Ovary (tissue), 9 donors: ENCODE results near the gene MON1B. TPM values are rescaled to one million over a fixed set of nuclear protein-coding genes. Genes with fewer than 3 reads are reported as not detected.

ENCODE experiments used
- DNase-seq, 5 donors: peaks; one replicate each; pipeline ENCODE4 v3.0.0-alpha.2; 2019 to 2020
- H3K27ac ChIP-seq, 2 donors: fragments of 200-600 bp; one replicate each; pipeline versions ENCODE4 v1.5.1 to v1.8.0; 2019 to 2022
- H3K27me3 ChIP-seq: fragments of 200-600 bp; one replicate; pipeline ENCODE4 v1.8.0; 2022
- H3K36me3 ChIP-seq: fragments of 200-600 bp; sonication (generic); one replicate; pipeline ENCODE4 v1.5.1; 2019
- H3K4me1 ChIP-seq: one replicate; pipeline ENCODE4 v1.8.1; 2013; ENCODE audit warnings: mild to moderate bottlenecking, moderate library complexity; ENCODE audit not compliant: insufficient read depth
- H3K4me3 ChIP-seq: fragments of 200-600 bp; sonication (generic); one replicate; pipeline ENCODE4 v1.5.1; 2017
- H3K9me3 ChIP-seq, 2 donors: fragments of 200-600 bp in 1 of 2; sonication (generic) in 1 of 2; one replicate each; pipeline versions ENCODE4 v1.5.1 to v1.8.1; 2013 to 2019; ENCODE audit warnings: mild to moderate bottlenecking in 1 of 2, moderate library complexity in 1 of 2
- EP300 ChIP-seq: sonication (generic); formaldehyde crosslinking; IDR thresholded peaks from one replicate; pipeline ENCODE4 v1.6.1; 2017; ENCODE audit warnings: antibody characterized with exemption
- POLR2A ChIP-seq: fragments of 450-650 bp; IDR thresholded peaks from one replicate; pipeline ENCODE4 v1.6.1; 2017; ENCODE audit warnings: antibody characterized with exemption, mild to moderate bottlenecking, moderate library complexity
- WGBS, 3 donors: extraction: QIAGEN DNeasy Blood & Tissue Kit in 1 of 3; methylation state at CpG; one replicate each; pipeline versions ENCODE4 v1.1.5 to v1.1.7; 2013 to 2017; 5-methylcytosine and 5-hydroxymethylcytosine counted together
- intact Hi-C, 4 donors: fragments of 100-400 bp; cut with DNase I; formaldehyde crosslinking; loops; one replicate each; pipeline versions ENCODE4 v1.11.0 to v1.15.1; 2022 to 2023
- polyA plus RNA-seq, 2 donors: library from polyadenylated mRNA; stranded (reverse); fragments of 200-250 nt in 1 of 2; fragments of 350-450 nt in 1 of 2; fragmentation: Illumina TruSeq in 1 of 2; extraction: RNeasy Lipid Tissue Mini Kit (QIAGEN cat#74804) in 1 of 2; gene quantifications; one replicate each; pipeline ENCODE4 v1.2.3, GENCODE V29; 2013 to 2014
- total RNA-seq, 7 donors: library from RNA; depleted of rRNA in 2 of 7; stranded (reverse); fragments of >200 nt in 2 of 7; fragmentation: NEBNext Ultra II Directional in 3 of 7; extraction: Animal tissue kit (Norgen Biotek cat#: 25700) in 3 of 7; gene quantifications; one replicate each; pipeline versions ENCODE4 v1.1.0 to v1.2.4, GENCODE V29; 2016 to 2023
- TF ChIP-seq, protein P1 (sequence below), 3 donors: fragments of 450-650 bp in 2 of 3; fragments of 200-600 bp in 1 of 3; IDR thresholded peaks; one replicate each; pipeline versions ENCODE4 v1.5.1 to v1.8.0; 2016 to 2022; ENCODE audit warnings: antibody characterized with exemption in 3 of 3, mild to moderate bottlenecking in 1 of 3
- donor health status: DM: no; HTN: no; CAD: no; lungs with moderate emphysema.
- donor health status: DM: no; HTN: no; CAD: no.
- donor health status: Bipolar disorder and iron deficiency.
- donor health status: DM: yes; HTN: yes; CAD: no.
- donor health status: DM: no; HTN: no; CAD: no.
- donor health status: DM: yes; HTN: yes; CAD: no.

The MON1B gene
- total and polyA plus RNA-seq, 9 donors = 11.8 to 42.1 (median 24.5) TPM

DNA sequence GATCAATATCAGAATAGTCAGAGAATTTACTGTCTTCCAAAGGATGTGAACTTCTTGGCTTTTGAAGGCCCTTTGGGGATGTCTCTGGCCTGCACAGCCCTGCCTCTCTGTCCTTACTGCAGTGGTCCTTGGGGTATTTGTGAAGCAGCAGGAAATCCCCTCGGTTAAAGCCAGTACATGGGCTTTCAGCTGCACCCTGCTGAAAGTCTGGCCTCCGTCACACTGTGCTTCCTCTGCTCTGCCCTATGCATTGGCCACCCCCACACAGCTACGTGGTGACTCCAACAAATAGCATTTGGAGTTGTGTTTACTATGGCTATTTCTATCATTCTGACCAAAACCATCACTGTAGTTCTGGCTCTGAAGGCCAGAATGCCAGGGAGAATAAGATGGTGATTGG, 29.4 kb downstream of the MON1B start:
- Histone ChIP-seq H3K27ac (no peak overlapping the region), H3K36me3 (no peaks in the 10 kb centered on the region), H3K9me3 (no peaks in the 10 kb centered on the region), H3K27me3 (no peaks in the 10 kb centered on the region), H3K4me1 (peaks cover 2% of the 10 kb centered on the region), H3K4me3 (no peak overlapping the region)
- no peak for DNase-seq
- intact Hi-C loops = no loop called here
- WGBS, 3 donors = 47 to 68% (median 54%) methylated on average over 3 of the region's 3 CpGs
- TF ChIP-seq EP300 (no peak), POLR2A (no peak)
- TF ChIP-seq, protein P1, sequence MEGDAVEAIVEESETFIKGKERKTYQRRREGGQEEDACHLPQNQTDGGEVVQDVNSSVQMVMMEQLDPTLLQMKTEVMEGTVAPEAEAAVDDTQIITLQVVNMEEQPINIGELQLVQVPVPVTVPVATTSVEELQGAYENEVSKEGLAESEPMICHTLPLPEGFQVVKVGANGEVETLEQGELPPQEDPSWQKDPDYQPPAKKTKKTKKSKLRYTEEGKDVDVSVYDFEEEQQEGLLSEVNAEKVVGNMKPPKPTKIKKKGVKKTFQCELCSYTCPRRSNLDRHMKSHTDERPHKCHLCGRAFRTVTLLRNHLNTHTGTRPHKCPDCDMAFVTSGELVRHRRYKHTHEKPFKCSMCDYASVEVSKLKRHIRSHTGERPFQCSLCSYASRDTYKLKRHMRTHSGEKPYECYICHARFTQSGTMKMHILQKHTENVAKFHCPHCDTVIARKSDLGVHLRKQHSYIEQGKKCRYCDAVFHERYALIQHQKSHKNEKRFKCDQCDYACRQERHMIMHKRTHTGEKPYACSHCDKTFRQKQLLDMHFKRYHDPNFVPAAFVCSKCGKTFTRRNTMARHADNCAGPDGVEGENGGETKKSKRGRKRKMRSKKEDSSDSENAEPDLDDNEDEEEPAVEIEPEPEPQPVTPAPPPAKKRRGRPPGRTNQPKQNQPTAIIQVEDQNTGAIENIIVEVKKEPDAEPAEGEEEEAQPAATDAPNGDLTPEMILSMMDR (IDR thresholded peaks at IDR 0.05) = no peak

DNA sequence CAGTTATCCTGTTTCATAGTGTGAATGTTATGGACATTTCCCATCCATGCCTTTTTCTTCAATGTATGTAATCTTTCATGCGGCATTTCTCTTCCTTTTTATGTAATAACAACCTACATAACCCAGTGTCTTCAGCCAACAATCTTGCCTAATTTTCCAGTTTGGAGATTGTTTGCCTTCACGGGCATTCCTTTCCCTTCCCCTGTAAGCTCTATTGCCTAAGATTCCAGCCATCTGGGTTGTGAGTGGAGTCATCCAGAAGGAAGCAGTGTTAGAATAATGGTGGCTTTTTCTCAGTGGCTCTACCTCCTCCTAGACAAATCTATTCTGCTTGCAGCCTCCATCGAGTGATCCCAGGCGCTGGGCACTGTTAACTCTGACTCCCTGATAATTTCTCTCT, 30.5 kb downstream of the MON1B start:
- peaks cover 2% of the 10 kb centered on the region for H3K4me1 ChIP-seq
- H3K4me3 ChIP-seq = no peak overlapping the region
- no peaks in the 10 kb centered on the region for H3K9me3 ChIP-seq
- H3K27ac ChIP-seq = no peak overlapping the region
- intact Hi-C loops = no loop called here
- TF ChIP-seq POLR2A = no peak
- TF ChIP-seq, protein P1 (IDR thresholded peaks at IDR 0.05) = no peak
- TF ChIP-seq EP300 = no peak
- no peak for DNase-seq
- H3K27me3 ChIP-seq = no peaks in the 10 kb centered on the region
- no peaks in the 10 kb centered on the region for H3K36me3 ChIP-seq
- WGBS, 3 donors = 69 to 84% (median 83%) methylated on average over 4 of the region's 4 CpGs

DNA sequence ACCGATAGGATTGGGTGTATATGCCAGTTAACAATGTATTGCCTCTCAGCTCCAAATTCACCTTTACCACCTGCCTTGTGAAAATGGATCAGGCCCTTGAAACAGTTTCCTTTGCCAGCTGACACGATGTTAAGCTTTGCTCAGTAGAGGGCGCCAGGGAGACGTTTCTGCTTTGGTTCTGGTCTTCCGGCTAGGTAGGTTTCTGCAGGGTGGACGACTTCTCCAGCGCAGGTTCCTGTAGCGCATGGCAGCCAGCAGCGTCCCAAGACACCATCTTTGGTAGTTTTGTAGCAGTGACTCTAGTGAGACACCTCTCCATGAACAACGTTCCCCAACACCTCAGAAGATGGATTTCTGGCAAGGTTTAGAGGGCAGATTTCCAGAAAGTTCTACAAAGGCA, 32.2 kb downstream of the MON1B start:
- TF ChIP-seq, protein P1 (IDR thresholded peaks at IDR 0.05) = no peak
- no peak for TF ChIP-seq POLR2A
- TF ChIP-seq EP300 = no peak
- Histone ChIP-seq H3K36me3 (no peaks in the 10 kb centered on the region), H3K27ac (no peak overlapping the region), H3K4me3 (no peak overlapping the region), H3K27me3 (no peaks in the 10 kb centered on the region), H3K9me3 (no peaks in the 10 kb centered on the region), H3K4me1 (peaks cover 2% of the 10 kb centered on the region)
- no peak for DNase-seq
- intact Hi-C loops = no loop called here
- WGBS, 3 donors = 57 to 64% (median 60%) methylated on average over 10 of the region's 10 CpGs

DNA sequence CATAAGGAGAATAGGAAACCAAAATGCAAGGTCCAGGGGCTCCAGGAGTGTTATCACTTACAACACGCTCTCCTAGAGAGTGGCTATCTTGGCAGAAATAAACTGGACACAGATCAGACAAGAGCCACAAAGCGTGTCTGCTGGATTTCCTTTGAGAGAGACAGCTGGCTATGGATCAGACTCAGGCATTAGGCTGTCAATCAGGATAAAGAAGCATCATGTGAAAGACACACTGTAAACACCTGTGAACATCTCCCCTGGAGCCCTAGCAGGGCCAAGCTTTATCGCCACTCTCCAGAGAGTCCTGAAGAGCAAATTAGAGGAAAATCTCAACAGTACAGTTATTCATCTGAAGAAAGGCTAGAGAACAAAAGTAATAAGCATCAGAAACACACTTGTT, 34.2 kb downstream of the MON1B start:
- DNase-seq = no peak
- Histone ChIP-seq H3K36me3 (no peaks in the 10 kb centered on the region), H3K9me3 (no peaks in the 10 kb centered on the region), H3K27ac (no peak overlapping the region), H3K4me1 (peaks cover 2% of the 10 kb centered on the region), H3K4me3 (no peak overlapping the region), H3K27me3 (no peaks in the 10 kb centered on the region)
- intact Hi-C loops = no loop called here
- WGBS, 3 donors = 87 to 92% (median 90%) methylated on average over 3 of the region's 3 CpGs
- TF ChIP-seq POLR2A (no peak), EP300 (no peak)
- TF ChIP-seq, protein P1 (IDR thresholded peaks at IDR 0.05) = no peak

DNA sequence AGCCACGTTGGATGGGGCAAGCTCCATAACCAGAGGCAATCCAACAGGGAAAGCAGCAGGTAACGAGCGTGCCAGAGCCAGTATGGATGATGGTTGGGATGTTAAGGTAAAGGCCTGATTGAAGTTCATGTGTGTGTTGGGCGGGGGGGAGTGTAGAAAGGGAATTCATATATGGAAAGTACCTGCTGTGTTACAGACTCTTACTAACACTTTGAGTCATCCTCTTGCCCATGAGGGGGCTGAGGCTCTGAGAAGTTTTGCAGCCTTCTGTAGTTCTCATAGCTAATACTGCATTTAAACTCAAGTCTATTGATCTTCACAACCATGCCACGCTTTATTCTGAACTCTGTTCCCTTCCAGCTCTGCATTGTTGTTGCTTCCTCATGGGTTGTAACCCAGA, 36.8 kb downstream of the MON1B start:
- Histone ChIP-seq H3K9me3 (no peaks in the 10 kb centered on the region), H3K36me3 (no peaks in the 10 kb centered on the region), H3K27me3 (no peaks in the 10 kb centered on the region), H3K4me3 (no peak overlapping the region), H3K4me1 (no peaks in the 10 kb centered on the region), H3K27ac (no peak overlapping the region)
- DNase-seq = no peak
- no peak for TF ChIP-seq EP300
- TF ChIP-seq, protein P1 (IDR thresholded peaks at IDR 0.05) = no peak
- intact Hi-C loops = no loop called here
- 85 to 88% (median 87%) methylated on average over 5 of the region's 5 CpGs for WGBS, 3 donors
